Body of pancreas (tissue), 4 donors: ENCODE results near the gene GTF2IRD1. TPM values are rescaled to one million over a fixed set of nuclear protein-coding genes. Genes with fewer than 3 reads are reported as not detected.
"Not testable (repeated sequence)": the region's sequence is repeated elsewhere in the genome, so short reads cannot be mapped to it uniquely, and the experiment has no call there.

ENCODE experiments used
- ATAC-seq: fragments of 150-250 bp; one replicate; pipeline ENCODE4 v1.9.1; 2016
- DNase-seq, 4 donors: peaks; one replicate each; pipeline ENCODE4 v3.0.0-alpha.2; 2019
- H3K27ac ChIP-seq, 4 donors: fragments of 200-600 bp; sonication (generic); 1 replicate in 3 of 4; 2 replicates in 1 of 4; pipeline versions ENCODE4 v1.5.1 to v1.6.1; 2016 to 2019; ENCODE audit warnings: mild to moderate bottlenecking in 1 of 4, mixed read lengths in 1 of 4, moderate library complexity in 1 of 4
- H3K27me3 ChIP-seq, 2 donors: fragments of 200-600 bp; sonication (generic); one replicate each; pipeline ENCODE4 v1.6.0; 2016; ENCODE audit warnings: mild to moderate bottlenecking in 1 of 2
- H3K36me3 ChIP-seq, 2 donors: fragments of 200-600 bp; sonication (generic); replicated peaks in 1 of 2; 2 replicates each; pipeline ENCODE4 v1.5.1; 2016; ENCODE audit warnings: low read depth in 2 of 2; ENCODE audit not compliant: insufficient read depth in 1 of 2
- H3K4me1 ChIP-seq: fragments of 200-600 bp; sonication (generic); one replicate; pipeline ENCODE4 v1.6.0; 2016
- H3K4me3 ChIP-seq, 2 donors: fragments of 200-600 bp; sonication (generic); 1 replicate in 1 of 2; 2 replicates in 1 of 2; pipeline ENCODE4 v1.5.1; 2016 to 2019
- H3K9me3 ChIP-seq, 3 donors: fragments of 200-600 bp; sonication (generic); 1 replicate in 2 of 3; 2 replicates in 1 of 3; pipeline ENCODE4 v1.5.1; 2016
- CTCF ChIP-seq, 7 experiments: fragments of 450-650 bp in 4 of 7; fragments of 200-600 bp in 3 of 7; sonication (generic) in 3 of 7; IDR thresholded peaks; one replicate each; pipeline ENCODE4 v1.5.1; 2016 to 2019; ENCODE audit warnings: antibody characterized with exemption in 7 of 7
- POLR2A ChIP-seq, 3 donors: fragments of 450-650 bp; IDR thresholded peaks; one replicate each; pipeline ENCODE4 v1.6.1; 2016; ENCODE audit warnings: antibody characterized with exemption in 3 of 3, mild to moderate bottlenecking in 2 of 3
- WGBS, 2 donors: methylation state at CpG; one replicate each; pipeline ENCODE4 v1.1.5; 2017; 5-methylcytosine and 5-hydroxymethylcytosine counted together
- intact Hi-C: fragments of 100-400 bp; cut with DNase I; formaldehyde crosslinking; loops from one replicate; pipeline ENCODE4 v1.15.1; 2023
- total RNA-seq, 2 donors: library from RNA; depleted of rRNA; stranded (reverse); fragments of >200 nt; gene quantifications; one replicate each; pipeline ENCODE4 v1.1.0, GENCODE V29; 2016

The GTF2IRD1 gene
- total RNA-seq, 2 donors from 2014 or later: 9.2 to 11.2 TPM

DNA sequence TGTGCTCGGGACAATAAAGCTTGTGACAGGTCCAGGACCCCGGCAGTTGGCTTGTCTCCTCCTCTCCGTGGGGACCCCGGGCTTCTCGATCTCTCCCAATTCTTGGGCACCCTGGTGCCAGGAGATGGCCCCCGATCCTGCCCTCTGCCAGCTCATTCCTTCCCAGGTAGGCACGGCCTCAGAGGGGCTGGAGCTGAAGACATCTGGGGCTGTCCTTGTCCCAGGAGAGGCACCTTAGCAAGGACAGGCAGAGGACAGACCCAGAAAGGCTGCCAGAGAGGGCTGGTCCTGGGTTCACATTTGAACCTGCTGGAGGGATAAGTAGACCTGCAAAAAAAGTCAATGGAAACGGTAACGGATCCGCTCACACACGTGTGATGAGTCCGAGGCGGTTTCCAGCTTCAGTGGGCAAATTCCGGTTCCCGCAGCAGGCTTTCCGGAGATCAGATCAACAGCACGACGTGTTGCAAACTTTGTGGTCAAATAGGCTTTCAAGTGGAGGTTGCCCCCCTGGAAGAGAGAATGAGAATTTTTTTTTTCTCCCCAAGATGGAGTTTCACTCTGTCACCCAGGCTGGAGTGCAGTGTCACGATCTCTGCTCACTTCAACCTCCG, 47.7 kb upstream of the GTF2IRD1 start:
- no peaks in the 10 kb centered on the region for H3K9me3 ChIP-seq
- WGBS, 2 donors: 84 to 93% methylated on average over 20 of the region's 20 CpGs
- TF ChIP-seq CTCF (IDR thresholded peaks at IDR 0.05) (no peak), POLR2A (IDR thresholded peaks at IDR 0.05) (no peak)
- peaks cover 9 to 10% of the 10 kb centered on the region in 2 donors for H3K36me3 ChIP-seq
- no peak overlapping the region for H3K27ac ChIP-seq
- no peak for DNase-seq
- H3K27me3 ChIP-seq: no peaks in the 10 kb centered on the region
- no peaks in the 10 kb centered on the region for H3K4me1 ChIP-seq
- intact Hi-C loops: no loop called here
- no peak overlapping the region for H3K4me3 ChIP-seq
- ATAC-seq: no peak

DNA sequence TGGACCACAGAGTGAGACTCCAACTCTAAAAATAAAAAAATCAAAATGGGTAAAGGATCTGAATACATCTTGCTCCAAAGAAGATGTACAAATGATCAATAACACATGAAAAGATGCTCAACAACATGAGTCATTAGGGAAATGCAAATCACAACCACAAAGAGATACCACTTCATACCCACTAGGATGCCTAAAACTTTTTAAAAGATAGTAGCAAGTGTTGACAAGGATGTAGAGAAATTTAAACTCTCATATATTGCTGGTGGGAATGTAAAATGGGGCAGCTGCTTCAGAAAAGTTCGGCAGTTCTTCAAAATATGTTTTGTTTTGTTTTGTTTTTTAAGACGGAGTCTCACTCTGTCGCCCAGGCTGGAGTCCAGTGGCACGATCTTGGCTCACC, 45.7 kb upstream of the GTF2IRD1 start:
- Histone ChIP-seq H3K4me3 (no peak overlapping the region), H3K4me1 (no peaks in the 10 kb centered on the region), H3K27ac (no peak overlapping the region), H3K27me3 (no peaks in the 10 kb centered on the region), H3K36me3 (peaks cover 9 to 10% of the 10 kb centered on the region in 2 donors), H3K9me3 (no peaks in the 10 kb centered on the region)
- TF ChIP-seq CTCF (IDR thresholded peaks at IDR 0.05): no peak
- no peak for TF ChIP-seq POLR2A (IDR thresholded peaks at IDR 0.05)
- intact Hi-C loops: no loop called here
- DNase-seq (no peak), ATAC-seq (no peak)
- 57 to 97% methylated on average over 4 of the region's 4 CpGs for WGBS, 2 donors

DNA sequence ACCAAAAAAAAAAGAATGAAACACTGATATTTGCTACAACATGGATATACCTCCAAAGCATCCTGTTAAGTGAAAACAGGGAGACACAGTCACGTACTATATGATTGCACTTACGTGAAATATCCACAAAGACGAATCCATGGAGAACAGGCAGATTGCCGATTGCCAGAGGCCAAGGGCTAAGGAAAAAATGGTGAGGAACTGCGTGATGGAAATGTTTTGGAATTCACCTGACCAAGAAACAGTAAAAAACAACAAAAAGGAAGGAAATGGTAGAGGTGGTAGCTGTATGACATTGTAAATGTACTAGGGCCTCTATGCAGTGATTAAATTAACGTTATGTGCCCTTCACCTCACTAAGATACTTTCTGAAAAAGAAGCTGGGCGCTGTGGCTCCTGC, 44.1 kb upstream of the GTF2IRD1 start:
- intact Hi-C loops: no loop called here
- WGBS, 2 donors: 57 to 62% methylated on average over 7 of the region's 7 CpGs
- ATAC-seq (no peak), DNase-seq (no peak)
- H3K4me1 ChIP-seq: no peaks in the 10 kb centered on the region
- H3K27me3 ChIP-seq: no peaks in the 10 kb centered on the region
- no peak overlapping the region for H3K4me3 ChIP-seq
- no peak overlapping the region for H3K27ac ChIP-seq
- TF ChIP-seq POLR2A (IDR thresholded peaks at IDR 0.05) (no peak), CTCF (IDR thresholded peaks at IDR 0.05) (no peak)
- H3K9me3 ChIP-seq: no peaks in the 10 kb centered on the region
- peaks cover 0 to 1% of the 10 kb centered on the region in 2 donors for H3K36me3 ChIP-seq

- TF ChIP-seq CTCF (IDR thresholded peaks at IDR 0.05) (no peak), POLR2A (IDR thresholded peaks at IDR 0.05) (no peak)
- Histone ChIP-seq H3K27ac (no peak overlapping the region), H3K27me3 (no peaks in the 10 kb centered on the region), H3K36me3 (no peaks in the 10 kb centered on the region), H3K4me3 (no peak overlapping the region), H3K4me1 (no peaks in the 10 kb centered on the region), H3K9me3 (no peaks in the 10 kb centered on the region)
- intact Hi-C loops: loop anchor here (5.0 to 10.0 kb wide), 2 partner anchors 137 to 634 kb away; no protein-coding TSS in a partner anchor
- no peak for ATAC-seq
- DNase-seq: no peak
- WGBS, 2 donors: 64 to 65% methylated on average over 2 of the region's 2 CpGs
Measured at GRCh38 chr7:74410772-74411171, 42.9 kb upstream of the GTF2IRD1 start.

DNA sequence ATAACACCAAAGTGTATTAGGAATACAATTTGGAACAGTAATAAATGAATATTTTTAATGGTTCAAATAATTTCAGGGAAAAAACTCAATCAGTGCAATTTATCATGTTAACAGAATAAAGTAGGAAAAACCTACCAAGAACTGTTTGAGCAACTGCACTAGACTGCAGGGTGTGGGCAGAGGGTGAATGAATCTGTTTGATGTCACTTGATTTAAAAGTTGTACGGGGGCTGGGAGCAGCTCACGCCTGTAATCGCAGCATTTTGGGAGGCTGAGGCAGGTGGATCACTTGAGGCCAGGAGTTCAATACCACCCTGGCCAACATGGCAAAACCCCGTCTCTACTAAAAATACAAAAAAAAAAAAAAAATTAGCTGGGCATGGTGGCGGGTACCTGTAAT, 42.1 kb upstream of the GTF2IRD1 start:
- H3K27ac ChIP-seq, H3K27me3 ChIP-seq, H3K4me1 ChIP-seq, H3K9me3 ChIP-seq, H3K4me3 ChIP-seq, DNase-seq, ATAC-seq, H3K36me3 ChIP-seq: not testable (repeated sequence)
- WGBS, 2 donors: 54 to 62% methylated on average over 5 of the region's 5 CpGs
- intact Hi-C loops: loop anchor here (5.0 to 10.0 kb wide), 2 partner anchors 136 to 633 kb away; no protein-coding TSS in a partner anchor
